Measurements from ENCODE around the gene HEXA.

The HEXA gene

GRCh38 chr15:72372361-72372760 is 3.5 kb downstream of the HEXA start:
- DNase-seq, result no peak

DNA sequence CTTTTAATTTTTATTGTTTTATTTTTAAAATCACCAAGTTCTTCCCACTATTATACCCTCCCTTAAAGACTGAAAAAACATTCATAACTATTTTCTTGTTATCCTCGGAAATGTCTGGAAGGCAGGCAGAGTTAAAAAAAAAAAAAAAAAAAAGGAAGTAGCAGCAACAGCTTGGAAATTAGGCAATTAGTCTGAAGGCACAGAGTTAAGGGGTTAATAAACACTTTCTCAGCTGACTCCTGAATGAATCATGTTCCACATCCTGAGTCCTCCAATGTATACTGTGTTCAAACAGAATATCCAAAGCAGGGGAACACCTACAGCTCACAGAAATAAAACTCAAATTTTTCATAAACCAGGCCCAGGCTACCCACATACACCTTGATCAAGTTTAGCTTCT is 5.8 kb downstream of the HEXA start:
- DNase-seq, result no peak

DNA sequence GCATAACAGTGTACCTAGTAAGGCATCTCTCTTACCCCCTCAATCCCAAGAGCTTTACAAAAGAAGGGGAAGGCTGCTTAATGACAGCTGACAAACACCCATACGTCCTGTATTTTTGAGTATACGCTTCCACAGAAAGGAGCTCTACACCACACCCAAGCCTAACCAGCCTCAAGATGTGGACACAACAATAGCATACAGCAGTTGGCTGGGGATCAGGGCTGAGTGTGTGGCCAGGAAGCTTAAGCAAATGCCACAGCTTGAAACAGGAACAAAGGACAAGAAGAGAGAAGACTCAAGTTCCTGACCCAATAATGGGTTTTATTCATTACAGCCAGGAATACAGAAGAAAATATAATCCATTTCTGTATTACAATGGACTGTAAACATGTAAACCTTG is 6.9 kb downstream of the HEXA start:
- DNase-seq, result no peak

- DNase-seq, result no peak
Measured at GRCh38 chr15:72368325-72368724, 7.5 kb downstream of the HEXA start.

GRCh38 chr15:72365844-72366243 is 10.0 kb downstream of the HEXA start:
- DNase-seq, result no peak

DNA sequence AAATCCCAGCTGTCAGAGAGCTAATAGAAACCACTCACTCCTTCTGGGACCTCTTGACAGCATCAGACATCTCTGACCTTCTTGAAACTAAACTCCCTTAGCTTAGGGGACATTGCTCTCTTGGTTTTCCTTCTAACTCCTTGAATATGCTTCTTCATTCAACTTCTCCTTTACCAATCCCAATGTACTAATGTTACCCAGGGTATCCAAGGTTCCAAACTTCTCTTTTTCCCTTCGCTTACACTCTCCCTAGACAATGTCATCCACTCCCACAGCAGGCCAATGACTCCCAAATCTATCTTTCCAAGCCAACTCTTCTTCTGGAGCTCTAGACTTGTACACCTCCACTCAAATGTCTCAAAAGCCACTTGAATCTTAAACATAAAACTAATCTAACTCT is 14.6 kb downstream of the HEXA start:
- no peak for DNase-seq

GRCh38 chr15:72358650-72359171 is 17.1 kb downstream of the HEXA start:
- no peak for DNase-seq

DNA sequence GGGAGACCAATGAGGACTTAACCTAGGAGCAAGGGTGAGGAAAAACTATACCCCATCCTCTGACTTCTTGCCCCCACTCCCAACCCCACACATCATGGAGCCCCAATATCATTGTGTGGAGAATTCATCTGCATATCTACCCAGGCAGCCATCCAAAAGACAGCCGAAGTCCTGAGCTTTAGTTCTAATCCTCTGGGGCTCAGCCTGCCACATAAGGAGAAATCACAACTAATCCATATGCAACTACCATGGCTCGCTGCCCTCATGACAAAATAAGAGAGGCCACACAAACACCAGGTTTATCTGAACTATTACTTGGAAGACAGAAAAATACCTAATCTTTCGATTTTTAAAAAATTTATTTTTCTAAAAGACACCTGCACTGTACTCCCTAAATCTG is 17.7 kb downstream of the HEXA start:
- no peak for DNase-seq

DNA sequence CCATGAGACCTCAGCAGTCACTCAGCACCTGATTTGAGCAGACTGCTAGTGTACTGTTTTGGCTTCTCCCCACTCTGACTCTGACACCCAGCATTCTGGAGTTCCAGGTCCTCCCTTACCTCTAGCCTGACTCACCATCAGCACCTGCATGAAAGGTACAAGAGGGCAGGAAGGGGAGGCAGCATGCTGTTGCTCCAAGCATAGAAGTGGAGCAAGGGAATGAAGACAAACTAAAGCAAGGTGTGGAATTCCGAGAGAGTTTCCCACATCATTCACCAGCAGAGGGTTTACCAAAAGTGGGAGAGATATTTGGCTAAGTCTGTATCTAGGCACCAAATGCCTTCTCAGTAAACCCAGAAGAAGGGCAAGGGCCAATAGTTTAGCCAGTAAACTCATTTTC is 21.3 kb downstream of the HEXA start:
- no peak for DNase-seq

DNA sequence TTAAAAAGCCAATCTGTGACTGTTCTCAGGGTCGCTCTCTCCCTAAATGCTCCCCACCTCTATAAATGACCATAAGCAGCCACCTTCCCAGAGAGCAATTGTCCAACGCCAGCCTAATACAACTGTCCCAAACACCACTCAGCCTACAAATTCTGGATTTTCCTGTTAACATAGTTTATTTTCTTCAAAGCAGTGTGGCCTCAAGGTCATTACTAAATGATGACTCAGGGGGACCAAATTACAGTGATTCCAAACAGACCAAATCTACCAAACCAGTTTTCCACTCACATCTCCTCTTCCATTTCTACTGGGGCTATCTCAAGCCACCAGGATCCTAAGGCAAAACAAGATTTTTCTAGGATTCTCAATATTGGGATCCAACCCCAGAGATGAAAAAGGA is 22.5 kb downstream of the HEXA start:
- DNase-seq, result no peak

GRCh38 chr15:72345806-72346205 is 30.0 kb downstream of the HEXA start:
- DNase-seq, result no peak

DNA sequence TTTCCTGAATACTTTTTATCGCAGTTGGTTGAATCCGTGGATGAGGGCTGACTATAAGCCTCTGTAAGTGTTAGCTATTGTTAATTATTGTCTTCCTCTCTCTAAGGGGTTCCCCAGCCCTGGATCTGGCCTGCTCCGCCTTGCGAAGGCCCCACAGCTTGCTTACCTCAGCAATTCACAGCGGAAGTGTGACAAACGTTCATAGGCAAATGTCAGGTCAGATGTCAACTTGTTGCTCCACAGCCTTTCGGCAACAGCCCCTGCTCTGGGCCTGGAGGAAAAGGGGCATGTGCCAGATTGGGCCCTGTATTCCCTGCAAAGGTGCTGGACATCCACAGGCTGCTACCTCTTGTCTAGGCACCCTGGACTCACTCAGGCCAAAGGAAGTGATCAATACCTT is 30.5 kb downstream of the HEXA start:
- no peak for DNase-seq

GRCh38 chr15:72344602-72345001 is 31.2 kb downstream of the HEXA start:
- DNase-seq, result no peak

DNA sequence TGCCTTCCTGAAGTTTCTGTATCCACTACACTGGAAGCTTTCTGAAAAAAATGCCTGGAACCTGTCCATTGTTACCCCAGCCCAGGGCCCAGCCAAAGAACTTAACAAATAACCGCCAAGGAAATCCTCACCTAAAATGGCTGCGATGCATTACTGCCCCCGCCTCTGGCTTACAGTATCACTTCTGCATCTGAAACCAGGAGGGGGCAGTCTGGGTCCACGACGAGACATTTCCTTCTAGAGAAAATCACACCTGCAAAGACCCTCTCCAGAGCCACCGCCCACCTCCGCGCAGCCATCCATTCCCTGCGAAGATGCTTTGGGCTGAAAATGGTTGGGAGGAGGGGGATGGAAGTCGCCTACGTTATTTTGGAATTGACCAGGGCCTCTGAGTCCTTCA is 33.4 kb downstream of the HEXA start:
- no peak for DNase-seq

- DNase-seq, result no peak
Measured at GRCh38 chr15:72341361-72341760, 34.5 kb downstream of the HEXA start.

DNA sequence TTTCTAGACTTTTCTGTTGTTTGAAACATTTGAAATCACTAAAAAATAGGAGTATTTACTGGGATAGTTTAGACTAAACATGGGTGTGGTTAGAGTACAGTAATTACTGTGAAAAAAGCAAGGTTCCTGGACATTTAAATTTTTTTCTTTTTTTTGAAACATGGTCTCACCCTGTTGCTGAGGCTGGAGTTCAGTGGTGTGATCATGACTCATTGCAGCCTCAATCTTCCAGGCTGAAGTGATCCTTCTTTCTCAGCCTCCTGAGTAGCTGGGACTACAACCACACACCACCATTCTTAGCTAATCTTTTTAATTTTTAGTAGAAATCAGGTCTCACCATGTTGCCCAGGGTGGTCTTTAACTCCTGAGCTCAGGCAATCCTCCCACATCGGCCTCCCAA is 35.4 kb downstream of the HEXA start:
- DNase-seq, result no peak

DNA sequence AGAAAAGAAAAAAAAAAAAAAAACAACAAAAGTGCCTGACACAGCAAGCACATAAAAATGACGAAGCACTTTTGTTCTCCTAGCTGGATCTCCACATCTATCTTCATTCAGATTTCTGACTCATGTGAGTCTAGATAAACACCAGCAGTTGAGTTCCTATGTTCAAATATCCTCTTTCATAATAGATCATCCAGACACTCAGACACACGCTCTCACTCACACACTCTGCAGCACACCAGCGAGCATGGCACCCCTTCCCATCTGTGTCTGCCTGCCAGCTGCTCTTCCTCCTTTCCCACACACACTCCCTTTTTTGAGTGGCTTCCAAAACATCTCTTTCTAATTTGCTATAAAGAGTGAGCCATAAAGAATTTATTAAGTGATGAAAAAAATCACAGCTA is 36.0 kb downstream of the HEXA start:
- no peak for DNase-seq

GRCh38 chr15:72338617-72339321 is 37.0 kb downstream of the HEXA start:
- DNase-seq, result no peak

DNA sequence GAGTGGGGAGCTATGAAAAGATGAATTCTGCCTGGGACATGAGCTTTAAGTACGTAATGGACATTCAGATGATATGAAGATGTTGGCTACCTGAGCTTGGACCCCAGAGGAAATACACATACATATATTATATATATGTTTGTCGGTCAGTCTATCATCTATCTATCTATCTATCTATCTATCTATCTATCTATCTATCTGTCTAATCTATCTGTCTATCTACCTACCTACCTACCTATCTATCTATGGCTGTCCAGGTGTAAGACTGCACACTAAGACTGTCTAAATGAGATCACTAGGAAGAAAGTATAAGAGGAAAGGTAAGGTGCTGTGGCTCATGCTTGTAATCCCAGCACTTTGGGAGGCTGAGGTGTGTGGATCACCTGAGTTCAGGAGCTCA is 37.7 kb downstream of the HEXA start:
- DNase-seq, result no peak

DNA sequence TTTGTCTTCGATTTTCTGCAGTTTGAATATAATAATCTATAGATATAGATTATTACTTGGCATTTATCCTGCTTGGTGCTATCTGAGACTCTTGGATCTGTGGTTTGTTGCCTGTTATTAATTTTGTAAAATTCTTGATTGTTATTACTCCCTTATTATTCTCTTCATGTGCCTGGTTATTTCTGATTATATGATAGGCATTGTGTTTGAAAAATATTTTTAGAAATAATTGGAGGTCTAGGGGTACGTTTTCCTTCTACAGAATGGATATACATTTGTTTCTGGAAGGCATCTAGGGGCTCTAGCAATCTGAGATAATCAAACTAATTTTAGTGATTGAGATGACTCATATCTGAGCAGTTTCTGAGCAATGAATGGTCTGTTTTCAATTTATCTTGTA is 41.0 kb downstream of the HEXA start:
- DNase-seq, result no peak

- no peak for DNase-seq
Measured at GRCh38 chr15:72331021-72331420, 44.8 kb downstream of the HEXA start.

- no peak for DNase-seq
Measured at GRCh38 chr15:72323752-72324151, 52.1 kb downstream of the HEXA start.

DNA sequence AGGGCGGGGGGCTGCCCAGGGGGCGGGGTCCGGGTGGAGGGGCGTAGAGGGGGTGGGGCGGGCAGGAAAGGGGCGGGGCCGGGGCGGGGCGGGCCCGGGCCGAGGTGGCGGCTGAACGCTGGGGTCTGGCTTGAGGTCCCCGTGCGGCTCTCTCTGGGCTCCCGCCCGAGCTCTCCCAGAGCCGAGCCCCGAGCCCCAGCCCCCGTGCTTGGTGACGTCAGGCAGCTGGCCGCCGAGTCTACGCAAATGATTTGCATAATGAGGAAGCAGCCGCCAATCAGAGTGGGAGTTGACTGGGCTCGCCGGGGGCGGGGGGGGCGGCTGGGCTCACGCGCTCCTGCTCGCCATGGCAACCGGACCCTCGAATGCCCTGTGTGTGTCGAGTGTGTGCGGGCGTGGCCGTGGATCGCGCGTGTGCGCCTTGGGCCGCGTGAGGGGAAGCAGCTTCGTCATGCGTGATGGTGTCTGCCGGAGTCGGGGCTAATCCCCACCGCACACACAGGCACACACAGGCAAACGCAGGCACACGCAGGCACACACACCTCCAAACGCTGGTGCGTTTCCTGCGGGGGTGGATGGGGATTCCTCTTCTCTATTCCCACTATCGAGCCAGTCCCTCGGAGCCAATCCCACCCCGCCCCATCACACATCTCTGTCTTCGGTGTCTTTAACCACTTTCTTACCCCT is 55.7 kb downstream of the HEXA start, which contains the start of gene CELF6:
CELF6 (minus strand) TSS at position 173 of the 687 bp plus-strand sequence. CDS start 283 bp downstream, outside the sequence.
- peak; percentile 44 for DNase-seq

DNA sequence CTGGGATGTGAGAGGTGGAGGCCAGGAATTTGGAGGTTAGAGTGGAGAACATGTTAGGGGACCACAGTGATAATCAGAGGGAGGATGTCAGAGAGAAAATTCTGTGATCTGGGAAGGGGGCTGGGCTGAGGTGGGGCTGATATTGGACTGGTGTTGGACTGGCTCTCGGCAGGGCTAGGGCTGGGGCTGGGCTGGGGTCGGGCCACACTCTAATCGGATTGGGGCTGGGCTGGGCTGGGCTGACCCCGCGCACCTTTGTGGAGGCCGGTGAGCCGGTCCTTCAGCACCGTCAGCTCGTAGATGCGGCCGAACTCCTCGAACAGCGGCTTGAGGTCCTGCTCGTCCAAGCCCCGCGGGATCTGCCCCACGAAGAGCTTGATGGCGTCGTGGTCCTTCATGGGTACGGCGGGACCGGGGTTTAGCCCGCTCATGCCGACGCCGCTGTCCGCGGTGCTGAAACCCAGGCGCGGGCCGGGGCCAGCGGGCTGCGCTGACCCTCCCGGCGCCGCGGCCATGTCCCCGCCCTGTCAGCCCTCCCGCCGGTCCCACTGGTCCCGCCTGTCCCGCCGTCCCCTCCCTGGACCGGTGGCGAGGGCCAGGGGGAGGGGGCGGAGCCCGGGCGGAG is 56.3 kb downstream of the HEXA start:
- no peak for DNase-seq
